ENCODE measurements around the gene FAM118B. TPM values are rescaled to one million over a fixed set of nuclear protein-coding genes. Genes with fewer than 3 reads are reported as not detected.

FAM118B gene
- total and polyA plus RNA-seq, 2 of the 8 experiments (the other 6 are each of a cell fraction or from before 2014, with no cell fraction given): 25.3 to 48.3 TPM

DNA sequence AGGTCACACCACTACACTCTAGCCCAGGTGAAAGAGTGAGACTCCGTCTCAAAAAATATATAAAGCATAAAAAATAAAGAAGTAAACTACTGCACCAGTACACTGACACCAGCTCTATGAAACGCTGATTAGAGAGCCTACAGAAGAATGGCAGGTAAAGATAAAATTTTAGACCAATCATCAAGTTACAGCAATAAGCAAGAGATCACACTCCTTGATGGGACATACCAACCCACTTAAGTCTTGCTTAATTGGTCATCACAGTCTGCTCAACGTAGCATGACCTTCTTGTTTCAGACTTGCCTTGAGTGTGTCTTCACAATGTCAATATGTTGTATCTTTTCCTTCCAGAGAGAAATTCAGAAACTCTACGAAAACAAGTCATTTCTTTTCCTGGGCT is 44.6 kb downstream of the FAM118B start:
- no peaks in the 10 kb centered on the region for H3K79me2 ChIP-seq (ENCODE audit: control insufficient read depth in 1 of 2, insufficient read depth in 2 of 2, low read length in 2 of 2)
- H3K79me1 ChIP-seq (ENCODE audit: low read depth, low read length): no peaks in the 10 kb centered on the region
- H3K4me3 ChIP-seq (ENCODE audit: extremely low read depth in 1 of 4, insufficient read depth in 2 of 4, low read depth in 3 of 4, low read length in 4 of 4): no peak overlapping the region
- no peaks in the 10 kb centered on the region for H3K23me2 ChIP-seq (ENCODE audit: low read depth, low read length)
- no peak overlapping the region for H2BK5ac ChIP-seq (ENCODE audit: low read depth, low read length)
- H3K27me3 ChIP-seq (replicated peaks in 1 of 4; ENCODE audit: control insufficient read depth in 3 of 4, extremely low read depth in 1 of 4, insufficient read depth in 3 of 4, low read length in 3 of 4): no peaks in the 10 kb centered on the region
- no peaks in the 10 kb centered on the region for H3K4me1 ChIP-seq (replicated peaks in 1 of 4; ENCODE audit: control insufficient read depth in 3 of 4, insufficient read depth in 4 of 4, low read length in 3 of 4)
- H2AK5ac ChIP-seq (ENCODE audit: low read depth, low read length): no peak overlapping the region
- H2BK12ac ChIP-seq (ENCODE audit: low read depth, low read length): no peak overlapping the region
- no peak overlapping the region for H4K8ac ChIP-seq (ENCODE audit: extremely low read depth, insufficient read depth, low read length)
- no peaks in the 10 kb centered on the region for H3K9me3 ChIP-seq (ENCODE audit: insufficient read depth in 2 of 2, low read depth in 1 of 2, low read length in 1 of 2)
- FAIRE-seq (no peak), DNase-seq (ENCODE audit: low read depth in 1 of 2, low spot score in 2 of 2) (no peak)
- no peak overlapping the region for H3K9ac ChIP-seq (replicated peaks in 1 of 4; ENCODE audit: extremely low read depth in 1 of 4, low read depth in 3 of 4, low read length in 3 of 4)
- no peak overlapping the region for H2AFZ ChIP-seq (ENCODE audit: low read length)
- no peak overlapping the region for H2BK20ac ChIP-seq (ENCODE audit: low read length)
- no peak overlapping the region for H3K4me2 ChIP-seq (ENCODE audit: insufficient read depth in 1 of 2, low read depth in 2 of 2, low read length in 2 of 2)
- WGBS, 2 experiments (ENCODE audit: extremely low coverage in 1 of 2, insufficient coverage in 1 of 2, insufficient read length in 1 of 2, insufficient replicate concordance in 2 of 2, low coverage in 1 of 2, low lambda C conversion rate in 2 of 2, missing lambda C conversion rate in 1 of 2): 89% methylated on average over 4 of the region's 4 CpGs; no CpG with 5 or more reads in 1 of the 2 experiments
- H4K91ac ChIP-seq (replicated peaks; ENCODE audit: insufficient read length, low read length): no peak overlapping the region
- H4K20me1 ChIP-seq (replicated peaks in 1 of 2; ENCODE audit: control insufficient read depth in 1 of 2, insufficient read depth in 2 of 2, low read length in 2 of 2): peaks cover 0 to 3% of the 10 kb centered on the region in 2 experiments
- no peak overlapping the region for H2BK15ac ChIP-seq (ENCODE audit: low read length)
- ChIA-PET CTCF (ENCODE audit: partially characterized antibody) (interaction anchor here (1.3 kb wide), 1 partner anchor 30 kb away, joined by 3 read pairs; no protein-coding TSS in a partner anchor), POLR2A (ENCODE audit: partially characterized antibody) (interaction anchor here (0.7 to 2.1 kb wide), 3 partner anchors 9 to 16 kb away, joined by 3 to 7 read pairs (median 4); partner anchors contain the start of gene SRPRA)
- no peak overlapping the region for H3K56ac ChIP-seq (replicated peaks; ENCODE audit: insufficient read length, low read depth, low read length)
- H3K4ac ChIP-seq (replicated peaks; ENCODE audit: insufficient read length, low read depth, low read length): no peak overlapping the region
- peaks cover 4 to 45% (median 28%) of the 10 kb centered on the region in 4 experiments for H3K36me3 ChIP-seq (ENCODE audit: control insufficient read depth in 2 of 4, insufficient read depth in 4 of 4, low read length in 3 of 4)
- no peak overlapping the region for H3K27ac ChIP-seq (ENCODE audit: low read depth, low read length)
- H3K18ac ChIP-seq (ENCODE audit: extremely low read depth, low read length): no peak overlapping the region
- H2BK120ac ChIP-seq (replicated peaks; ENCODE audit: low read depth, low read length): no peak overlapping the region
- H3K14ac ChIP-seq (ENCODE audit: insufficient read length): no peak overlapping the region
- H4K5ac ChIP-seq (ENCODE audit: insufficient read length, low read depth, low read length): no peak overlapping the region
- H3K23ac ChIP-seq (ENCODE audit: insufficient read length): no peak overlapping the region
- TF ChIP-seq, protein P1, sequence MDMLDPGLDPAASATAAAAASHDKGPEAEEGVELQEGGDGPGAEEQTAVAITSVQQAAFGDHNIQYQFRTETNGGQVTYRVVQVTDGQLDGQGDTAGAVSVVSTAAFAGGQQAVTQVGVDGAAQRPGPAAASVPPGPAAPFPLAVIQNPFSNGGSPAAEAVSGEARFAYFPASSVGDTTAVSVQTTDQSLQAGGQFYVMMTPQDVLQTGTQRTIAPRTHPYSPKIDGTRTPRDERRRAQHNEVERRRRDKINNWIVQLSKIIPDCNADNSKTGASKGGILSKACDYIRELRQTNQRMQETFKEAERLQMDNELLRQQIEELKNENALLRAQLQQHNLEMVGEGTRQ (IDR thresholded peaks at IDR 0.05; ENCODE audit: low read length): no peak
- TF ChIP-seq SP2 (IDR thresholded peaks at IDR 0.05; ENCODE audit: low read length): no peak
- TF ChIP-seq, protein P2, sequence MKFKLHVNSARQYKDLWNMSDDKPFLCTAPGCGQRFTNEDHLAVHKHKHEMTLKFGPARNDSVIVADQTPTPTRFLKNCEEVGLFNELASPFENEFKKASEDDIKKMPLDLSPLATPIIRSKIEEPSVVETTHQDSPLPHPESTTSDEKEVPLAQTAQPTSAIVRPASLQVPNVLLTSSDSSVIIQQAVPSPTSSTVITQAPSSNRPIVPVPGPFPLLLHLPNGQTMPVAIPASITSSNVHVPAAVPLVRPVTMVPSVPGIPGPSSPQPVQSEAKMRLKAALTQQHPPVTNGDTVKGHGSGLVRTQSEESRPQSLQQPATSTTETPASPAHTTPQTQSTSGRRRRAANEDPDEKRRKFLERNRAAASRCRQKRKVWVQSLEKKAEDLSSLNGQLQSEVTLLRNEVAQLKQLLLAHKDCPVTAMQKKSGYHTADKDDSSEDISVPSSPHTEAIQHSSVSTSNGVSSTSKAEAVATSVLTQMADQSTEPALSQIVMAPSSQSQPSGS (IDR thresholded peaks at IDR 0.05; ENCODE audit: low read length): no peak
- no peak for TF ChIP-seq CREB1 (IDR thresholded peaks at IDR 0.05)
- TF ChIP-seq CHD2 (IDR thresholded peaks at IDR 0.05; ENCODE audit: low read length): no peak
- no peak for TF ChIP-seq SRF (IDR thresholded peaks at IDR 0.05; ENCODE audit: low read depth, low read length)
- TF ChIP-seq EP300 (IDR thresholded peaks at IDR 0.05; ENCODE audit: borderline replicate concordance in 1 of 2, low read depth in 2 of 2, low read length in 2 of 2): no peak
- TF ChIP-seq MAFK (IDR thresholded peaks at IDR 0.05; ENCODE audit: low read depth, low read length): no peak
- no peak for TF ChIP-seq CHD1 (IDR thresholded peaks at IDR 0.05; ENCODE audit: low read depth, low read length)
- TF ChIP-seq KDM1A (IDR thresholded peaks at IDR 0.05; ENCODE audit: borderline replicate concordance, low read length): no peak
- TF ChIP-seq PHF8 (conservative IDR thresholded peaks at IDR 0.05; ENCODE audit: low read depth, low read length): no peak
- no peak for TF ChIP-seq TEAD4 (IDR thresholded peaks at IDR 0.05; ENCODE audit: low read depth, low read length)
